ENCODE results near the gene SNAP25.

Gene SNAP25

GRCh38 chr20:10255846-10256245, 37.2 kb downstream of the SNAP25 start:
- no peak overlapping the region for H3K4me3 ChIP-seq (IDR thresholded peaks at IDR 0.05; ENCODE audit: insufficient read depth, low read depth, low read length)
- H3K4me1 ChIP-seq (ENCODE audit: low read depth, poor library complexity, severe bottlenecking): no peaks in the 10 kb centered on the region
- no peaks in the 10 kb centered on the region for H3K36me3 ChIP-seq (ENCODE audit: insufficient read depth)
- no peaks in the 10 kb centered on the region for H4K20me1 ChIP-seq (ENCODE audit: insufficient read depth)
- TF ChIP-seq, protein P1, sequence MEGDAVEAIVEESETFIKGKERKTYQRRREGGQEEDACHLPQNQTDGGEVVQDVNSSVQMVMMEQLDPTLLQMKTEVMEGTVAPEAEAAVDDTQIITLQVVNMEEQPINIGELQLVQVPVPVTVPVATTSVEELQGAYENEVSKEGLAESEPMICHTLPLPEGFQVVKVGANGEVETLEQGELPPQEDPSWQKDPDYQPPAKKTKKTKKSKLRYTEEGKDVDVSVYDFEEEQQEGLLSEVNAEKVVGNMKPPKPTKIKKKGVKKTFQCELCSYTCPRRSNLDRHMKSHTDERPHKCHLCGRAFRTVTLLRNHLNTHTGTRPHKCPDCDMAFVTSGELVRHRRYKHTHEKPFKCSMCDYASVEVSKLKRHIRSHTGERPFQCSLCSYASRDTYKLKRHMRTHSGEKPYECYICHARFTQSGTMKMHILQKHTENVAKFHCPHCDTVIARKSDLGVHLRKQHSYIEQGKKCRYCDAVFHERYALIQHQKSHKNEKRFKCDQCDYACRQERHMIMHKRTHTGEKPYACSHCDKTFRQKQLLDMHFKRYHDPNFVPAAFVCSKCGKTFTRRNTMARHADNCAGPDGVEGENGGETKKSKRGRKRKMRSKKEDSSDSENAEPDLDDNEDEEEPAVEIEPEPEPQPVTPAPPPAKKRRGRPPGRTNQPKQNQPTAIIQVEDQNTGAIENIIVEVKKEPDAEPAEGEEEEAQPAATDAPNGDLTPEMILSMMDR (conservative IDR thresholded peaks at IDR 0.05; ENCODE audit: low read depth, low read length): no peak
- no peak overlapping the region for H3K9ac ChIP-seq
- H3K79me2 ChIP-seq (ENCODE audit: insufficient read depth, low read depth): no peaks in the 10 kb centered on the region
- H3K27me3 ChIP-seq (ENCODE audit: insufficient read depth, low read depth): no peaks in the 10 kb centered on the region
- no peak overlapping the region for H3K27ac ChIP-seq
- no peak overlapping the region for H3K4me2 ChIP-seq
- no peak overlapping the region for H2AFZ ChIP-seq (ENCODE audit: low read depth)

- TF ChIP-seq, protein P1 (conservative IDR thresholded peaks at IDR 0.05; ENCODE audit: low read depth, low read length): no peak
- H4K20me1 ChIP-seq (ENCODE audit: insufficient read depth): no peaks in the 10 kb centered on the region
- H3K4me1 ChIP-seq (ENCODE audit: low read depth, poor library complexity, severe bottlenecking): no peaks in the 10 kb centered on the region
- H3K4me2 ChIP-seq: no peak overlapping the region
- H3K4me3 ChIP-seq (IDR thresholded peaks at IDR 0.05; ENCODE audit: insufficient read depth, low read depth, low read length): no peak overlapping the region
- H3K27me3 ChIP-seq (ENCODE audit: insufficient read depth, low read depth): no peaks in the 10 kb centered on the region
- H2AFZ ChIP-seq (ENCODE audit: low read depth): no peak overlapping the region
- H3K27ac ChIP-seq: no peak overlapping the region
- H3K36me3 ChIP-seq (ENCODE audit: insufficient read depth): no peaks in the 10 kb centered on the region
- H3K9ac ChIP-seq: no peak overlapping the region
- no peaks in the 10 kb centered on the region for H3K79me2 ChIP-seq (ENCODE audit: insufficient read depth, low read depth)
These were observed 40.5 kb downstream of the SNAP25 start for GRCh38 chr20:10259166-10259565.

DNA sequence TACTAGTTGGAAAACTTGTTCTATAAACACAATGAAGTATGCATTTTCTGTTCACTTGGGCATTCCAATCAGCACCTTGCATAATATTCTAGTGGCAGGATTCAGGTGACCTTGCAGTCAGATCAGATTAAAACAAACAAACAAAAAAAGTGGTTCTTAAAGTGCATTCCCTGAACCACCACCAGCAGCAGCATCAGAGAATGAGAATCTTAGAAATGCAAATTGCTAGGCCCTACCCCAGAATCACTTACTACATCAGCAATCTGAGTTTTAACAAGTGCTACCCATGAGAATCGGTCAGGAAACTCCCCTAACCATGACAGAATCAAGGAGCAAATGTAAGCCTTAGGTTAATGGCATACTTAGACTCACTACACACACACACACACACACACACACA, 41.7 kb downstream of the SNAP25 start:
- no peak overlapping the region for H3K4me2 ChIP-seq
- TF ChIP-seq, protein P1 (conservative IDR thresholded peaks at IDR 0.05; ENCODE audit: low read depth, low read length): no peak
- no peaks in the 10 kb centered on the region for H3K79me2 ChIP-seq (ENCODE audit: insufficient read depth, low read depth)
- no peaks in the 10 kb centered on the region for H4K20me1 ChIP-seq (ENCODE audit: insufficient read depth)
- H3K4me1 ChIP-seq (ENCODE audit: low read depth, poor library complexity, severe bottlenecking): no peaks in the 10 kb centered on the region
- H3K9ac ChIP-seq: no peak overlapping the region
- no peak overlapping the region for H3K27ac ChIP-seq
- no peak overlapping the region for H2AFZ ChIP-seq (ENCODE audit: low read depth)
- H3K27me3 ChIP-seq (ENCODE audit: insufficient read depth, low read depth): no peaks in the 10 kb centered on the region
- H3K36me3 ChIP-seq (ENCODE audit: insufficient read depth): no peaks in the 10 kb centered on the region
- H3K4me3 ChIP-seq (IDR thresholded peaks at IDR 0.05; ENCODE audit: insufficient read depth, low read depth, low read length): no peak overlapping the region

GRCh38 chr20:10261702-10262101, 43.1 kb downstream of the SNAP25 start:
- Histone ChIP-seq H3K36me3 (ENCODE audit: insufficient read depth) (no peaks in the 10 kb centered on the region), H3K4me2 (no peak overlapping the region), H3K79me2 (ENCODE audit: insufficient read depth, low read depth) (no peaks in the 10 kb centered on the region), H2AFZ (ENCODE audit: low read depth) (no peak overlapping the region), H3K4me1 (ENCODE audit: low read depth, poor library complexity, severe bottlenecking) (no peaks in the 10 kb centered on the region), H3K9ac (no peak overlapping the region), H3K4me3 (IDR thresholded peaks at IDR 0.05; ENCODE audit: insufficient read depth, low read depth, low read length) (no peak overlapping the region), H4K20me1 (ENCODE audit: insufficient read depth) (no peaks in the 10 kb centered on the region), H3K27me3 (ENCODE audit: insufficient read depth, low read depth) (no peaks in the 10 kb centered on the region), H3K27ac (no peak overlapping the region)
- TF ChIP-seq, protein P1 (conservative IDR thresholded peaks at IDR 0.05; ENCODE audit: low read depth, low read length): no peak

Measured in KMS-11 (cell line).